ENCODE results near the gene IRX1. TPM values are rescaled to one million over a fixed set of nuclear protein-coding genes. Genes with fewer than 3 reads are reported as not detected.

The IRX1 gene
- total and polyA plus RNA-seq, 7 donors, result not detected

GRCh38 chr5:3584724-3585531, 10.7 kb upstream of the IRX1 start:
- H3K4me1 ChIP-seq, result no peaks in the 10 kb centered on the region
- TF ChIP-seq POLR2A (IDR thresholded peaks at IDR 0.05), result no peak
- no peak for TF ChIP-seq CTCF (IDR thresholded peaks at IDR 0.05)
- TF ChIP-seq POLR2AphosphoS5 (IDR thresholded peaks at IDR 0.05), result no peak
- no peak for TF ChIP-seq EP300 (IDR thresholded peaks at IDR 0.05)
- no peaks in the 10 kb centered on the region for H3K36me3 ChIP-seq
- WGBS, 2 donors, result 72 to 75% methylated on average over 5 of the region's 5 CpGs
- peaks cover 4 to 60% (median 7%) of the 10 kb centered on the region in 3 donors for H3K27me3 ChIP-seq
- H3K9me3 ChIP-seq, result no peaks in the 10 kb centered on the region
- DNase-seq, result no peak
- no peak overlapping the region for H3K4me3 ChIP-seq
- intact Hi-C loops (cut with DNase I), result no loop called here
- H3K27ac ChIP-seq, result no peak overlapping the region

- TF ChIP-seq CTCF (IDR thresholded peaks at IDR 0.05) (no peak), POLR2AphosphoS5 (IDR thresholded peaks at IDR 0.05) (no peak), POLR2A (IDR thresholded peaks at IDR 0.05) (no peak), EP300 (IDR thresholded peaks at IDR 0.05) (no peak)
- Histone ChIP-seq H3K9me3 (no peaks in the 10 kb centered on the region), H3K36me3 (no peaks in the 10 kb centered on the region), H3K27ac (no peak overlapping the region), H3K4me3 (no peak overlapping the region), H3K27me3 (peaks cover 23 to 92% (median 57%) of the 10 kb centered on the region in 3 donors), H3K4me1 (peaks cover 0 to 30% (median 20%) of the 10 kb centered on the region in 4 donors)
- no peak for DNase-seq
- intact Hi-C loops (cut with DNase I), result no loop called here
- WGBS, 2 donors, result 5 to 16% methylated on average over 51 of the region's 51 CpGs
These were observed 5.3 kb upstream of the IRX1 start for GRCh38 chr5:3590161-3590966.

- Histone ChIP-seq H3K9me3 (no peaks in the 10 kb centered on the region), H3K4me1 (peaks cover 0 to 33% (median 26%) of the 10 kb centered on the region in 4 donors), H3K27me3 (peaks cover 29 to 100% (median 64%) of the 10 kb centered on the region in 3 donors), H3K27ac (no peak overlapping the region), H3K4me3 (no peak overlapping the region), H3K36me3 (no peaks in the 10 kb centered on the region)
- WGBS, 2 donors, result 4 to 18% methylated on average over 79 of the region's 79 CpGs
- intact Hi-C loops (cut with DNase I), result no loop called here
- TF ChIP-seq POLR2A (IDR thresholded peaks at IDR 0.05), result no peak
- no peak for TF ChIP-seq CTCF (IDR thresholded peaks at IDR 0.05)
- no peak for TF ChIP-seq POLR2AphosphoS5 (IDR thresholded peaks at IDR 0.05)
- TF ChIP-seq EP300 (IDR thresholded peaks at IDR 0.05), result no peak
- DNase-seq, result no peak
These were observed 4.4 kb upstream of the IRX1 start for GRCh38 chr5:3590967-3591900.

GRCh38 chr5:3592298-3592697, 3.3 kb upstream of the IRX1 start:
- intact Hi-C loops (cut with DNase I), result no loop called here
- TF ChIP-seq EP300 (IDR thresholded peaks at IDR 0.05), result no peak
- TF ChIP-seq POLR2AphosphoS5 (IDR thresholded peaks at IDR 0.05), result no peak
- no peak for TF ChIP-seq POLR2A (IDR thresholded peaks at IDR 0.05)

More at GRCh38 chr5:3592298-3592697, 3.3 kb upstream of the IRX1 start:
- Histone ChIP-seq H3K4me1 (peaks cover 0 to 42% (median 29%) of the 10 kb centered on the region in 4 donors), H3K27me3 (peaks cover 38 to 100% (median 74%) of the 10 kb centered on the region in 3 donors), H3K9me3 (no peaks in the 10 kb centered on the region), H3K36me3 (no peaks in the 10 kb centered on the region), H3K4me3 (no peak overlapping the region), H3K27ac (no peak overlapping the region)
- DNase-seq, result no peak
- 7 to 18% methylated on average over 22 of the region's 22 CpGs for WGBS, 2 donors

Measured in sigmoid colon (tissue), 7 donors.